ENCODE data around the gene SRRM3. TPM values are rescaled to one million over a fixed set of nuclear protein-coding genes. Genes with fewer than 3 reads are reported as not detected.

The SRRM3 gene
- 0.03 and 0.26 TPM in 2 replicates for total RNA-seq

DNA sequence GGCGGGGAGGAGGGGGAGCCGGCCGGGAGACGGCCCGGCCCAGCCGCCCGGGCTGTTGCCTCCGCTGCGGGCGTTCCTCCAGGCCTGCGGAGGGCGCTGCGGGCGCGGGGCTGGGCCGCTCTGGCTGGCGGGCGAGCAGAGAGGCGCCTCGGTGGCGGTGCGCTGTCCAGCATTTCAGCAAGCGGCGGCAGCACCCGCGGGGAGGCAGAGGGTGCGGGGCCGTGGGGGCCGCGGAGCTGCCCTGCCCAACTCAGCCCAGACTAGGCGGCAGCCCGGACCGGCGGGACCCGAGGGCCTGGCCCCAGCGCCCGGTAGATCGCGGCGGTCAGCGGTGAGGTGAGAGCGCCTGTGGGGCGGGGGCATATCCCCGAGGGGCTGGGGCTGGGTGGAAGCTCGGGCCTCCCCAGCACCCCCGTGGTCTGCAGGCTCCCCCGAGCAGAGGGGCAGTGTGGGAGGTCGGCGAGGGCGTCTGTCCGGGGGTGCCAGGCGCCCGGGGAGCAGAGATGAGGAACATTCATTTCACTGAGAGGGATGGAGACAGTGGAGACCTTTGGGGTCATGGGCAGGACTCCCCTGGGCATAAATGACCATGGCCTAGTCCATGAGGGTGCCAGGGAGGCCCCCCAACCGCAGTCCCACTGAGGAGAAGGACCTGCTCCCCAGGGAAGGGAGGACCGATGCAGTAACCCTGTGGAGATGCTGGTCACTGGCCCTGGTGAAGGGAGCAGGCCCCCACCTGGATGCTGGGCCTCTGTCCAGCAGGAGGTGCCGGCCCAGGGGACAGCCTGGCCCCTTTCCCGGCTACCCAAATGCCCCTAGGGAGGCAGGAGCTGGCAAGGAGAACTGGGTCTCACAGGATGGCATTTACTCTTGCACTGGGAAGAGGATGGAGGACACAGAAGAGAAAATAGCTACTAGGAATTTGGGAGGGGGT lies at the start of gene SRRM3:
SRRM3 (plus strand) TSS at position 165 of the 934 bp plus-strand sequence. CDS start 33,171 bp downstream, outside the sequence.

GRCh38 chr7:76302347-76303201 lies 100.9 kb downstream of the SRRM3 start, which contains the start of gene HSPB1:
Gene HSPB1 (plus strand): TSS chr7:76302673. CDS start chr7:76302713, 40 bp downstream.

Other genes starting within 250 kb of the SRRM3 start
- gene TMEM120A, start 207.3 kb upstream of the SRRM3 start, total RNA-seq = 18.1 and 28.2 TPM in 2 replicates
- 31.0 and 38.9 TPM in 2 replicates for gene STYXL1, start 153.9 kb upstream of the SRRM3 start, total RNA-seq
- gene MDH2, start 153.8 kb upstream of the SRRM3 start, total RNA-seq = 50.8 and 75.9 TPM in 2 replicates
- 90.3 and 112 TPM in 2 replicates for gene HSPB1, start 100.8 kb downstream of the SRRM3 start, total RNA-seq
- gene YWHAG, start 157.1 kb downstream of the SRRM3 start, total RNA-seq = 120 and 130 TPM in 2 replicates
- 0.40 and 0.65 TPM in 2 replicates for gene SSC4D, start 207.8 kb downstream of the SRRM3 start, total RNA-seq
- gene ZP3, start 223.1 kb downstream of the SRRM3 start, total RNA-seq = 3.0 and 3.8 TPM in 2 replicates

All from smooth muscle cell of the pulmonary artery (primary cell).